Caki2 (cell line): ENCODE measurements around the gene GJB5. TPM values are rescaled to one million over a fixed set of nuclear protein-coding genes. Genes with fewer than 3 reads are reported as not detected.

Experiments used
- DNase-seq: peaks from one replicate; pipeline ENCODE4 v3.0.0-alpha.2; 2015; ENCODE audit warnings: low read depth
- in situ Hi-C: cut with HindIII; loops from 2 replicates; pipeline ENCODE4 v1.10.0; 2016; ENCODE audit warnings: low sequenced_read_pairs, low pct_unique_long_range_greater_than_20kb, mixed read lengths
- total RNA-seq: library from RNA; depleted of rRNA; stranded (reverse); fragments of >200 nt; shearing (Covaris generic); gene quantifications from 2 replicates; pipeline ENCODE4 v1.2.3, GENCODE V29; 2014; ENCODE audit warnings: low replicate concordance

GJB5 gene
- total RNA-seq, 1 experiment from 2014 or later = not detected

GRCh38 chr1:34742667-34743270 lies 12.1 kb upstream of the GJB5 start:
- peak; percentile 56 for DNase-seq
- in situ Hi-C loops = no loop called here

GRCh38 chr1:34743775-34744174 lies 11.1 kb upstream of the GJB5 start:
- in situ Hi-C loops = no loop called here
- no peak for DNase-seq

GRCh38 chr1:34744851-34745250 lies 10.0 kb upstream of the GJB5 start:
- in situ Hi-C loops = no loop called here
- DNase-seq = no peak

GRCh38 chr1:34745666-34746065 lies 9.2 kb upstream of the GJB5 start:
- no peak for DNase-seq
- in situ Hi-C loops = no loop called here

- in situ Hi-C loops = no loop called here
- no peak for DNase-seq
Measured at GRCh38 chr1:34746101-34746500, 8.7 kb upstream of the GJB5 start.

GRCh38 chr1:34746785-34747637 lies 7.8 kb upstream of the GJB5 start:
- in situ Hi-C loops = no loop called here
- no peak for DNase-seq

GRCh38 chr1:34747638-34747941 lies 7.3 kb upstream of the GJB5 start:
- no peak for DNase-seq
- in situ Hi-C loops = no loop called here

GRCh38 chr1:34749992-34750391 lies 4.9 kb upstream of the GJB5 start:
- no peak for DNase-seq
- in situ Hi-C loops = no loop called here

- in situ Hi-C loops = no loop called here
Measured at GRCh38 chr1:34750610-34751009, 4.2 kb upstream of the GJB5 start.

GRCh38 chr1:34753163-34753562 lies 1.7 kb upstream of the GJB5 start:
- in situ Hi-C loops = no loop called here
- no peak for DNase-seq

More at GRCh38 chr1:34750610-34751009, 4.2 kb upstream of the GJB5 start:
- DNase-seq = no peak

- in situ Hi-C loops = no loop called here
- DNase-seq = no peak
Measured at GRCh38 chr1:34755961-34756360, 1.1 kb downstream of the GJB5 start.

- DNase-seq = no peak
- in situ Hi-C loops = no loop called here
Measured at GRCh38 chr1:34757386-34757785, 2.5 kb downstream of the GJB5 start.

GRCh38 chr1:34758751-34759150 lies 3.9 kb downstream of the GJB5 start:
- peak; percentile 59 for DNase-seq
- in situ Hi-C loops = no loop called here

GRCh38 chr1:34759503-34760357 lies 4.9 kb downstream of the GJB5 start, which contains the start of gene GJB4:
Gene GJB4, plus strand, starts transcription at chr1:34759740. Its CDS starts 1,515 bp downstream, at chr1:34761255.
- in situ Hi-C loops = no loop called here
- DNase-seq = peak; percentile 33

- no peak for DNase-seq
- in situ Hi-C loops = no loop called here
Measured at GRCh38 chr1:34761176-34761761, 6.4 kb downstream of the GJB5 start.

GRCh38 chr1:34761776-34762307 lies 7.0 kb downstream of the GJB5 start:
- DNase-seq = no peak
- in situ Hi-C loops = no loop called here

- in situ Hi-C loops = no loop called here
- DNase-seq = peak; percentile 25
Measured at GRCh38 chr1:34762474-34763141, 7.8 kb downstream of the GJB5 start.
